ENCODE results near the gene ACAN.

ACAN gene

GRCh38 chr15:88802250-88802990 is 816 bp upstream of the ACAN start:
- DNase-seq (ENCODE audit: low spot score), result no peak

GRCh38 chr15:88802991-88803240 is 320 bp upstream of the ACAN start:
- DNase-seq (ENCODE audit: low spot score), result no peak

GRCh38 chr15:88803920-88804247 is 648 bp downstream of the ACAN start:
- no peak for DNase-seq (ENCODE audit: low spot score)

GRCh38 chr15:88804257-88804656 is 1.0 kb downstream of the ACAN start:
- no peak for DNase-seq (ENCODE audit: low spot score)

GRCh38 chr15:88805031-88805780 is 2.0 kb downstream of the ACAN start:
- DNase-seq (ENCODE audit: low spot score), result no peak

- DNase-seq (ENCODE audit: low spot score), result no peak
Observed at GRCh38 chr15:88810446-88810845, 7.2 kb downstream of the ACAN start.

- DNase-seq (ENCODE audit: low spot score), result no peak
Observed at GRCh38 chr15:88812133-88812532, 8.9 kb downstream of the ACAN start.

- DNase-seq (ENCODE audit: low spot score), result no peak
Observed at GRCh38 chr15:88813960-88814359, 10.7 kb downstream of the ACAN start.

GRCh38 chr15:88814393-88814792 is 11.2 kb downstream of the ACAN start:
- DNase-seq (ENCODE audit: low spot score), result no peak

- no peak for DNase-seq (ENCODE audit: low spot score)
Observed at GRCh38 chr15:88818920-88819319, 15.7 kb downstream of the ACAN start.

- no peak for DNase-seq (ENCODE audit: low spot score)
Observed at GRCh38 chr15:88821993-88822392, 18.8 kb downstream of the ACAN start.

- no peak for DNase-seq (ENCODE audit: low spot score)
Observed at GRCh38 chr15:88828791-88829190, 25.6 kb downstream of the ACAN start.

- DNase-seq (ENCODE audit: low spot score), result no peak
Observed at GRCh38 chr15:88830016-88830415, 26.8 kb downstream of the ACAN start.

- DNase-seq (ENCODE audit: low spot score), result no peak
Observed at GRCh38 chr15:88832820-88833730, 29.8 kb downstream of the ACAN start.

- DNase-seq (ENCODE audit: low spot score), result no peak
Observed at GRCh38 chr15:88833731-88834100, 30.5 kb downstream of the ACAN start.

GRCh38 chr15:88834211-88834812 is 31.1 kb downstream of the ACAN start:
- DNase-seq (ENCODE audit: low spot score), result no peak

- DNase-seq (ENCODE audit: low spot score), result no peak
Observed at GRCh38 chr15:88835119-88835518, 31.9 kb downstream of the ACAN start.

GRCh38 chr15:88835646-88836045 is 32.4 kb downstream of the ACAN start:
- DNase-seq (ENCODE audit: low spot score), result no peak

GRCh38 chr15:88838667-88839066 is 35.4 kb downstream of the ACAN start:
- no peak for DNase-seq (ENCODE audit: low spot score)

GRCh38 chr15:88839146-88839545 is 35.9 kb downstream of the ACAN start:
- no peak for DNase-seq (ENCODE audit: low spot score)

GRCh38 chr15:88839961-88840360 is 36.7 kb downstream of the ACAN start:
- DNase-seq (ENCODE audit: low spot score), result no peak

- DNase-seq (ENCODE audit: low spot score), result no peak
Observed at GRCh38 chr15:88841236-88841635, 38.0 kb downstream of the ACAN start.

- no peak for DNase-seq (ENCODE audit: low spot score)
Observed at GRCh38 chr15:88842156-88842555, 38.9 kb downstream of the ACAN start.

All from RKO (cell line).